ENCODE data around the gene PPFIA2. TPM values are rescaled to one million over a fixed set of nuclear protein-coding genes. Genes with fewer than 3 reads are reported as not detected.

The PPFIA2 gene
- total and polyA plus RNA-seq, 10 of the 15 experiments (the other 5 are each of a cell fraction or from before 2014, with no cell fraction given): 0.06 to 0.39 (median 0.18) TPM; not detected in 6

GRCh38 chr12:81615026-81615588, 144.0 kb downstream of the PPFIA2 start:
- CTCF ChIA-PET: interaction anchor here (0.7 kb wide), 1 partner anchor 752 kb away, joined by 3 read pairs; no protein-coding TSS in a partner anchor
- DNase-seq (ENCODE audit: low read depth, low spot score) (no peak), FAIRE-seq (no peak), ATAC-seq (no peak)
- H3K4me2 ChIP-seq (ENCODE audit: control insufficient read depth, insufficient read depth): no peak overlapping the region
- in situ Hi-C loops (cut with MboI) (no loop called here), intact Hi-C loops (cut with micrococcal nuclease; ENCODE audit: unreplicated experiment) (no loop called here)
- H3K4me1 ChIP-seq (ENCODE audit: control insufficient read depth, insufficient read depth, low read length): no peaks in the 10 kb centered on the region
- no peak overlapping the region for H3K27ac ChIP-seq (ENCODE audit: control insufficient read depth, insufficient read depth)
- SMC1A ChIA-PET (ENCODE audit: uncharacterized antibody, unreplicated experiment): no interaction called here
- no peaks in the 10 kb centered on the region for H3K79me2 ChIP-seq (ENCODE audit: control insufficient read depth, insufficient read depth, low read length)
- H3K27me3 ChIP-seq (replicated peaks in 1 of 2; ENCODE audit: control insufficient read depth in 2 of 2, insufficient read depth in 2 of 2, low read length in 1 of 2): no peaks in the 10 kb centered on the region
- no peaks in the 10 kb centered on the region for H4K20me1 ChIP-seq (ENCODE audit: control insufficient read depth, insufficient read depth)
- no peaks in the 10 kb centered on the region for H3K9me3 ChIP-seq (replicated peaks; ENCODE audit: control insufficient read depth, insufficient read depth, low read length)
- BruUV-seq (replicated peaks): no TSS peak
- H3K4me3 ChIP-seq: no peak overlapping the region
- POLR2A ChIA-PET: no interaction called here
- RAD21 ChIA-PET (ENCODE audit: unreplicated experiment): no interaction called here
- H2AFZ ChIP-seq (ENCODE audit: control insufficient read depth, low read depth, low read length): no peak overlapping the region
- no peak overlapping the region for H3K9ac ChIP-seq (ENCODE audit: control insufficient read depth, insufficient read depth, low read length)
- no peaks in the 10 kb centered on the region for H3K36me3 ChIP-seq (ENCODE audit: control insufficient read depth in 2 of 2, insufficient read depth in 2 of 2, low read length in 1 of 2)
- 22% methylated on average over 3 of the region's 3 CpGs for WGBS (ENCODE audit: insufficient coverage, insufficient replicate concordance, low lambda C conversion rate, missing lambda C conversion rate)
- TF ChIP-seq IRF3 (IDR thresholded peaks at IDR 0.05) (no peak), E2F8 (IDR thresholded peaks at IDR 0.05; ENCODE audit: low read depth, partially characterized antibody) (no peak), TCF3 (IDR thresholded peaks at IDR 0.05; ENCODE audit: borderline replicate concordance, insufficient read depth, low read depth, low read length) (no peak), NFIC (IDR thresholded peaks at IDR 0.05; ENCODE audit: low read depth, low read length) (no peak), ZNF687 (IDR thresholded peaks at IDR 0.05) (no peak), KLF5 (IDR thresholded peaks at IDR 0.05; ENCODE audit: partially characterized antibody) (no peak), GABPA (IDR thresholded peaks at IDR 0.05; ENCODE audit: low read depth) (no peak), IRF4 (IDR thresholded peaks at IDR 0.05; ENCODE audit: low read depth, low read length) (no peak), ATF2 (IDR thresholded peaks at IDR 0.05; ENCODE audit: low read length) (no peak), STAT3 (IDR thresholded peaks at IDR 0.05; ENCODE audit: low read depth, low read length) (no peak), HDAC6 (IDR thresholded peaks at IDR 0.05; ENCODE audit: unreplicated experiment) (no peak), BACH1 (IDR thresholded peaks at IDR 0.05; ENCODE audit: borderline replicate concordance) (no peak), PML (IDR thresholded peaks at IDR 0.05; ENCODE audit: low read length) (no peak), MLLT1 (IDR thresholded peaks at IDR 0.05) (no peak)

All from GM12878 (cell line).